Fibroblast of lung (primary cell): ENCODE results near the gene ETV2. TPM values are rescaled to one million over a fixed set of nuclear protein-coding genes. Genes with fewer than 3 reads are reported as not detected.

ENCODE experiments used
- DNase-seq, 2 donors: peaks; one replicate each; pipeline versions ENCODE4 v3.0.0 to v3.0.0-alpha.2; 2010; ENCODE audit warnings: low read depth in 2 of 2
- H2AFZ ChIP-seq: 2 replicates; pipeline ENCODE4 v1.5.1; 2012; ENCODE audit warnings: low read length, control low read depth, inconsistent platforms
- H3K27ac ChIP-seq: 2 replicates; pipeline ENCODE4 v1.5.1; 2011; ENCODE audit warnings: low read length, control low read depth; ENCODE audit not compliant: insufficient read depth
- H3K27me3 ChIP-seq: 2 replicates; pipeline ENCODE4 v1.5.1; 2011; ENCODE audit warnings: mild to moderate bottlenecking, low read length; ENCODE audit not compliant: control insufficient read depth, insufficient read depth
- H3K36me3 ChIP-seq: 2 replicates; pipeline ENCODE4 v1.5.1; 2011; ENCODE audit warnings: low read length; ENCODE audit not compliant: control insufficient read depth, insufficient read depth
- H3K4me1 ChIP-seq: 2 replicates; pipeline ENCODE4 v1.5.1; 2011; ENCODE audit warnings: low read length; ENCODE audit not compliant: control insufficient read depth, insufficient read depth; ENCODE audit errors: extremely low read depth
- H3K4me2 ChIP-seq: 2 replicates; pipeline ENCODE4 v1.5.1; 2011; ENCODE audit warnings: low read length, control low read depth; ENCODE audit not compliant: insufficient read depth; ENCODE audit errors: extremely low read depth
- H3K4me3 ChIP-seq, 4 experiments: fragments of 200-600 bp in 1 of 4; sonication (generic) in 1 of 4; replicated peaks in 1 of 4; 2 replicates each; pipeline ENCODE4 v1.5.1; 2011 to 2016; ENCODE audit warnings: low read length in 4 of 4, low read depth in 3 of 4, mild to moderate bottlenecking in 3 of 4, control low read depth in 2 of 4, inconsistent platforms in 1 of 4, mixed read lengths in 1 of 4; ENCODE audit not compliant: insufficient read depth in 1 of 4; ENCODE audit errors: control extremely low read depth in 1 of 4
- H3K79me2 ChIP-seq: 2 replicates; pipeline ENCODE4 v1.5.1; 2012; ENCODE audit warnings: mild to moderate bottlenecking, low read length, inconsistent platforms; ENCODE audit not compliant: control insufficient read depth, insufficient read depth
- H3K9ac ChIP-seq: 2 replicates; pipeline ENCODE4 v1.5.1; 2011; ENCODE audit warnings: mild to moderate bottlenecking, low read length, control low read depth; ENCODE audit not compliant: insufficient read depth
- H3K9me3 ChIP-seq: 2 replicates; pipeline ENCODE4 v1.5.1; 2012; ENCODE audit warnings: low read depth, low read length; ENCODE audit not compliant: control insufficient read depth, insufficient read depth
- H4K20me1 ChIP-seq: 2 replicates; pipeline ENCODE4 v1.5.1; 2011; ENCODE audit warnings: low read length; ENCODE audit not compliant: control insufficient read depth, insufficient read depth; ENCODE audit errors: extremely low read depth
- CTCF ChIP-seq, 2 donors: IDR thresholded peaks in 1 of 2; conservative IDR thresholded peaks in 1 of 2; 1 replicate in 1 of 2; 2 replicates in 1 of 2; pipeline ENCODE4 v1.5.1; 2011 to 2012; ENCODE audit warnings: low read length in 2 of 2, control low read depth in 1 of 2, inconsistent platforms in 1 of 2, low read depth in 1 of 2, mild to moderate bottlenecking in 1 of 2
- EZH2 ChIP-seq: IDR thresholded peaks from 2 replicates; pipeline ENCODE4 v1.5.1; 2012; ENCODE audit warnings: low read length, control low read depth, mild to moderate bottlenecking; ENCODE audit errors: missing control alignments
- polyA plus RNA-seq, 2 donors: library from polyadenylated mRNA; depleted of rRNA in 1 of 2; stranded (reverse) in 1 of 2; unstranded in 1 of 2; fragments of >200 nt; gene quantifications; 2 replicates each; pipeline ENCODE4 v1.2.1, GENCODE V29; 2011 to 2012; ENCODE audit warnings: missing spikeins in 1 of 2
- total RNA-seq: library from RNA; depleted of rRNA; stranded (reverse); fragments of >200 nt; gene quantifications from 2 replicates; pipeline ENCODE4 v1.2.1, GENCODE V29; 2014

Gene ETV2
- total and polyA plus RNA-seq, 2 donors (not counting 1 experiment from before 2014, with no cell fraction given), result 0.12 to 0.50 TPM

- H3K79me2 ChIP-seq, result no peaks in the 10 kb centered on the region
- no peaks in the 10 kb centered on the region for H3K4me1 ChIP-seq
- no peak overlapping the region for H3K9ac ChIP-seq
- H3K9me3 ChIP-seq, result no peaks in the 10 kb centered on the region
- TF ChIP-seq CTCF (conservative IDR thresholded peaks at IDR 0.05 in 1 of 2, IDR thresholded peaks at IDR 0.05 in 1 of 2; ENCODE audit: low read depth in 1 of 2, low read length in 2 of 2) (no peak), EZH2 (no peak)
- H3K4me3 ChIP-seq, result no peak overlapping the region
- H2AFZ ChIP-seq, result no peak overlapping the region
- no peak overlapping the region for H3K27ac ChIP-seq
- no peaks in the 10 kb centered on the region for H3K27me3 ChIP-seq
- no peak for DNase-seq
- H3K4me2 ChIP-seq, result no peak overlapping the region
- no peaks in the 10 kb centered on the region for H4K20me1 ChIP-seq
- H3K36me3 ChIP-seq, result no peaks in the 10 kb centered on the region
Measured at GRCh38 chr19:35669974-35670373, 28.4 kb downstream of the ETV2 start.

GRCh38 chr19:35670686-35671085 lies 29.1 kb downstream of the ETV2 start:
- peaks cover 2% of the 10 kb centered on the region for H3K27me3 ChIP-seq
- no peak for DNase-seq
- H3K9me3 ChIP-seq, result no peaks in the 10 kb centered on the region
- H3K4me1 ChIP-seq, result no peaks in the 10 kb centered on the region
- no peaks in the 10 kb centered on the region for H3K79me2 ChIP-seq
- H3K9ac ChIP-seq, result no peak overlapping the region
- H3K36me3 ChIP-seq, result no peaks in the 10 kb centered on the region
- H3K27ac ChIP-seq, result no peak overlapping the region
- no peak overlapping the region for H3K4me3 ChIP-seq
- no peak overlapping the region for H2AFZ ChIP-seq
- TF ChIP-seq EZH2, result no peak
- no peak for TF ChIP-seq CTCF (conservative IDR thresholded peaks at IDR 0.05 in 1 of 2, IDR thresholded peaks at IDR 0.05 in 1 of 2; ENCODE audit: low read depth in 1 of 2, low read length in 2 of 2)
- no peak overlapping the region for H3K4me2 ChIP-seq
- H4K20me1 ChIP-seq, result no peaks in the 10 kb centered on the region

GRCh38 chr19:35671818-35672217 lies 30.3 kb downstream of the ETV2 start:
- no peak for TF ChIP-seq EZH2
- TF ChIP-seq CTCF (conservative IDR thresholded peaks at IDR 0.05 in 1 of 2, IDR thresholded peaks at IDR 0.05 in 1 of 2; ENCODE audit: low read depth in 1 of 2, low read length in 2 of 2), result no peak
- no peak overlapping the region for H3K27ac ChIP-seq
- no peak for DNase-seq

More at GRCh38 chr19:35671818-35672217, 30.3 kb downstream of the ETV2 start:
- H3K4me1 ChIP-seq, result no peaks in the 10 kb centered on the region
- H3K9me3 ChIP-seq, result no peaks in the 10 kb centered on the region
- H3K79me2 ChIP-seq, result no peaks in the 10 kb centered on the region
- H3K36me3 ChIP-seq, result no peaks in the 10 kb centered on the region
- no peak overlapping the region for H3K4me3 ChIP-seq
- H2AFZ ChIP-seq, result no peak overlapping the region
- no peak overlapping the region for H3K4me2 ChIP-seq
- no peak overlapping the region for H3K9ac ChIP-seq
- H4K20me1 ChIP-seq, result no peaks in the 10 kb centered on the region
- H3K27me3 ChIP-seq, result peaks cover 3% of the 10 kb centered on the region
